HG02981 (cell line): ENCODE measurements around the gene IREB2.
"Not testable (repeated sequence)": the region's sequence is repeated elsewhere in the genome, so short reads cannot be mapped to it uniquely, and the experiment has no call there.

Experiments
- ATAC-seq: cut with Tn5 transposase; IDR thresholded peaks from one replicate; pipeline ENCODE4 v1.9.1; 2021; ENCODE audit warnings: mild to moderate bottlenecking, moderate library complexity; ENCODE audit not compliant: unreplicated experiment

Gene IREB2, protein sequence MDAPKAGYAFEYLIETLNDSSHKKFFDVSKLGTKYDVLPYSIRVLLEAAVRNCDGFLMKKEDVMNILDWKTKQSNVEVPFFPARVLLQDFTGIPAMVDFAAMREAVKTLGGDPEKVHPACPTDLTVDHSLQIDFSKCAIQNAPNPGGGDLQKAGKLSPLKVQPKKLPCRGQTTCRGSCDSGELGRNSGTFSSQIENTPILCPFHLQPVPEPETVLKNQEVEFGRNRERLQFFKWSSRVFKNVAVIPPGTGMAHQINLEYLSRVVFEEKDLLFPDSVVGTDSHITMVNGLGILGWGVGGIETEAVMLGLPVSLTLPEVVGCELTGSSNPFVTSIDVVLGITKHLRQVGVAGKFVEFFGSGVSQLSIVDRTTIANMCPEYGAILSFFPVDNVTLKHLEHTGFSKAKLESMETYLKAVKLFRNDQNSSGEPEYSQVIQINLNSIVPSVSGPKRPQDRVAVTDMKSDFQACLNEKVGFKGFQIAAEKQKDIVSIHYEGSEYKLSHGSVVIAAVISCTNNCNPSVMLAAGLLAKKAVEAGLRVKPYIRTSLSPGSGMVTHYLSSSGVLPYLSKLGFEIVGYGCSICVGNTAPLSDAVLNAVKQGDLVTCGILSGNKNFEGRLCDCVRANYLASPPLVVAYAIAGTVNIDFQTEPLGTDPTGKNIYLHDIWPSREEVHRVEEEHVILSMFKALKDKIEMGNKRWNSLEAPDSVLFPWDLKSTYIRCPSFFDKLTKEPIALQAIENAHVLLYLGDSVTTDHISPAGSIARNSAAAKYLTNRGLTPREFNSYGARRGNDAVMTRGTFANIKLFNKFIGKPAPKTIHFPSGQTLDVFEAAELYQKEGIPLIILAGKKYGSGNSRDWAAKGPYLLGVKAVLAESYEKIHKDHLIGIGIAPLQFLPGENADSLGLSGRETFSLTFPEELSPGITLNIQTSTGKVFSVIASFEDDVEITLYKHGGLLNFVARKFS

DNA sequence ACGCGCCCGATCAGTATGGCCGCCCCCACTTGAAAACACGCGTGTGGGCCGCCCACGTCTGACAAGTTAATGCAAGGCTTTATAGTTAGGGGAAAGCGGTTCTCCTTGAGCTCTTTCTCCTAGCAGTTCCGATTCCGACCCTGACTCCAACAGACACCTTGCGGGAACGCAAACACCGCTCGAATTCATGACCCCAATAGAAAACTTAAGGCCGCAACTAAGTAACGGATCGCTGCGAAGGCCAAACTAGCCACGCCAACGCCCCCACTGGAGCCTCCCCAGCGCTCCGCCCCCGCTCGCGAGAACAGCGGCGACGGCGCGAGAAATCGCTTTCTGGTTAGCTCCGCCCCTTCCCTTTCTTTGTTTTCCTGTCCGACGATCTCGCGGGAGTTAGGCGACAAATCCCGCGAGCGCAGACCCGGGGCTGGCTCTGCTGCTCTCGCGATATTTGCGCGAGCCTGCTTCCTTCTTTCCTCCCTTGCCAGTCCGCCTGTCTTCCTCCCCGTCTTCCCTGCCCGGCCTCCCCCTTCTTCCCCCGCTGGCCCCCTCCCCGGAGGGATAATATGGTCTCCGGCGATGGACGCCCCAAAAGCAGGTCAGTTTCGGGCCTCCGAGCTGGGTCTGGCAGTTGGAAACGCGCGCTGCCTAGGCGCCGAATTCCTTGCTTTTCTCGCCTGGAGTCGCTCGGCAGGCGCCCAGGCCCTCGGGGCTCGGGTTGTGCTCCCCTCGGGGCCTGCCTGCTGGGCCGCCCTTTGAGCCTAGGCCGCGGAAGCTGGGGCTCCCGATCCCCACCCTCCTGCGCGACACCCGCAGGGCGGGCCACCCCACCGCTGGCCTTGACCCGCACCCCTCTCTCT, at the start of gene IREB2:
Gene IREB2 (plus strand): TSS at position 455 of the 857 bp plus-strand sequence. CDS start 122 bp downstream, at position 577.
- ATAC-seq, result peak; percentile 77

DNA sequence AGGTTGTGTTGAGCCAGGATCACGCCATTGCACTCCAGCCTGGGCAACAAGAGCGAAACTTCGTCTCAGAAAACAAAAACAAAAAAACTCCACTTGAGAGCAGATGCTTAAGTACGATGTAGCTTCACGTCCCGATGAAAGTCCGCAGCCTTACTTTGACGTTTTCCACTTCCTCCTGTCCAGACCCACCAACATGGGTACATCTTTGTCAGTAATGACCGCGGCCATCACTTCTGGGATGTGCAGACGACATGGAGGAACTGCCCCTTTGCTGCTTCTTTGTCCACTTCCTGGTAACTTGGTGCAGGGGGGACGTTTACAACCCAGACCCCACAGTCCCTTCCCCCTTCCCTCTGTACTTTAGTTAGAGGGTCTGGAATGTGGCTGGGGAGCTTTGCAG, 49.2 kb upstream of the IREB2 start:
- no peak for ATAC-seq

DNA sequence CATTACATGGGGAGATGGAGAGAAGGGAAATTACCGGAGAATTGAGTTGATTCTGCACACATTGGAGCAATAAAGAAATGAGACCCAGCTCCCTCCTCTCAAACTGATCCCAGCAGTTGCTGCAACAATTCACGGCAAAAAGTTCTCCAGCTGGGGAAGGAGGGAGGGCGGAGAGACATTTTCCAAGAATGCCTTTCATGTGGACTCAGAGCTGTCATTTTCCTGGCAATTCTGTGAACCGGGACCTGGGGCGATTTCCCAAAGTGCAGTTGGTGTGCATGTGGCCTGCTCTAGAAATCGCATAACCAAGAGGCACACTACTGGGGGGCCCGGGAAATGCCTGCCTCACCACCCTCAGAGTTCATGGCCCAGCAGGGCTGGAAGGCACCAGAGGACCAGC, 48.7 kb upstream of the IREB2 start:
- ATAC-seq, result no peak

DNA sequence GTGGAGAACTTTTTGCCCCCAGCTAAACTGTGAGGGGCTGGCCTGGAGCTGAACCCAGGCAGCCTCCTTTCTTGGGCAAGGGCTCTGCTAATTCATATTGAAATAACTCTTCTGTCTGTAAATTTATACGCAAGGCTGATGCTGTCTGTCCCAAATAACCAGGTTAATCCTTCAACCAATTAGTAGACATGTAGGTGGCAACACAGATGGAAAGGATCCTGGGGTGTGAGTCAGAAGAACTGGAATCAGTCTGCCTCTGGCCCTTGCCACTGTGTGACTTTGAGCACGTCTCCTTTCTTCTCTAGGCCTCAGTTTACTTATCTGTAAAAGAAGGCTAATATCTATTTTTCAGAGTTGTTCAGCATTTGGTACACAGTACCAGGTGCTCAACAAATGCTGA, 48.3 kb upstream of the IREB2 start:
- ATAC-seq, result no peak

DNA sequence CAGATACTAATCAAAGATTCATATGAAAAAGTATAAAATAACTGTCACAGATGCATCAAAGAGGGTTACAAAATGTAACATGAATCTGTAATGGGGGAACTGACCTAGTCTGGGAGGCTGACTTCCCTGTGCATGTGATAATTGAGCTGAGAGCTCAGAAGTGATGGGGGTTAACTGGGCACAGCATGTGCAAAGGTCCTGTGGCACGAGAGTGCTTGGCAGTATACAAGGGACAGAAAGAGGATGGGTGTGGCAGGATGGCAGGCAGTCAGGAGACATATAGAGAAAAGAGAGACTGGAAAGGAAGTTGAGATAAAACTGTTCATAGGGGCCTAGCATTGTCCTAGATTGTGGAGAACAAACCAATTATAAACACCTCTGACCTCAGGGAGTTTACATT, 47.8 kb upstream of the IREB2 start:
- no peak for ATAC-seq

DNA sequence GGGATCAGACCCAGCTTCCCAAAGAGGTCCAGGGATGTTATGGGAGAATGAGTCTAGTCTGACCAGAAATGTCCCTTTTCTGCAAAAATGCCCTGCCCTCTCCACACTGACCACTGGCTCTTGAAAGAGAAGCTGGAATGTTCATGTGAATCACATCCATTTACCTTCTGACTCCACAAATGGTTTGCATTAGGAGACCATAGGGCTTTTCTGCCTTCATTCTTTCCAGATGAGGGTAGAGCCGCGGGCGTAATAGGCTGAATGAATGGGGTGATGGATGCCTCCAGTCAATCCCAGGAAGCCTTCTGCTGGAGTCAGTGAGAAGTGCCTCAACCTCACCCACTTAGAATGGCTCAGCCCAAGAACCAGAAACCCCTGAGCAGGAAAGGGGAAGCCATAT, 47.2 kb upstream of the IREB2 start:
- ATAC-seq, result no peak

DNA sequence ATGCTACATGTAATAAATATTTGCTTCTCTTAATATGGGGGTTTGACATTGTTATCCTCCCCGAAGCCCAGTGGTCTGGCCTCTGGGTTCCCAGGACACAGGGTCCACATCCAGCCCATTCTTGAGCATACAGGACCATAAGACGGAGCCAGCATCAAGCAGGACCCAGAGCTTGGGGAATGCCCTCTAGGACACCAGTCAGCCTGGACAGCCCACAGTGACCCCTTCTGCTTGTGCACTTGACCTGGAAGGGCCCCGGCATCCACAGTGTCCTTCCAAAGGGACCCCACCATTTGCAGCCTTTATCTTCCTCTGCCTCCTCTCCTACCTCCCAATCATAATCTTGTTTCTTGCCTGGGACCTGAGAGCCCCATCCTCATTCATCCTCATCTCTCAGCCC, 46.2 kb upstream of the IREB2 start:
- ATAC-seq, result no peak

DNA sequence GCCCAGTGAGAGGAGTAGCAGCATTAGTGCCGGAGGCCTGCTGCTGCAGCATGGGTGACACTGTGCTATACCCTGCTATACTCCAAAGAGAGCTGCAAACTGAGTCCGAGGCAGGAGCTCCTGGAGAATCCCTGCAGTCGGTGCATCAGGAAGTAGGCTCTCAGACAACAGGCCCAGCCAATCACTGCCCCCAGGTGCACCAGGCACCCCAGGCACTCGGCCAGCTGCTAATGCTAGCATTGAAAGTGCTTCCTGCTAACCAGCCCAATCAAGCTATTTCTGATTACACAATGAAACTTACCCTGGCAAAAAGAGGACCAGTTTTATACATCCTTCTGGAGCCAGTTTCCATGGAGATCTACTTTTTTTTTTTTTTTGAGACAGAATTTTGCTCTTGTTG, 45.6 kb upstream of the IREB2 start:
- no peak for ATAC-seq

DNA sequence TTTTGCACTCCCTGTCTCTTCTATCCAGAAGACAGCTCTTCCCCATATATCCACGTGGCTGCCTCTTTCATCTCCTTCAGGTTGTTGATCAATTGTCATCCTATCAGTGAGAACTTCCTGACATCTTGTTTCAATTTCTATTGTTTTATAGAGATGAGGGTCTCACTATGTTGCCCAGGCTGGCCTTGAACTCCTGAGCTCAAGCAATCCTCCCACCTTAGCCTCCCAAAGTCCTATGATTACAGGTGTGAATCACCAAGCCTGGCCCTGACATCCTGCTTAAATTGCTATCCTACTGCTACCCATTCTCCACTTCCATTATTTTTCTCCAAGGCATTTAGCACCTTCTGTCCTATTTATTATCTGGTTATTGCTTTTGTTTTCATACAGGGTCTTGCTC, 44.9 kb upstream of the IREB2 start:
- ATAC-seq, result no peak

DNA sequence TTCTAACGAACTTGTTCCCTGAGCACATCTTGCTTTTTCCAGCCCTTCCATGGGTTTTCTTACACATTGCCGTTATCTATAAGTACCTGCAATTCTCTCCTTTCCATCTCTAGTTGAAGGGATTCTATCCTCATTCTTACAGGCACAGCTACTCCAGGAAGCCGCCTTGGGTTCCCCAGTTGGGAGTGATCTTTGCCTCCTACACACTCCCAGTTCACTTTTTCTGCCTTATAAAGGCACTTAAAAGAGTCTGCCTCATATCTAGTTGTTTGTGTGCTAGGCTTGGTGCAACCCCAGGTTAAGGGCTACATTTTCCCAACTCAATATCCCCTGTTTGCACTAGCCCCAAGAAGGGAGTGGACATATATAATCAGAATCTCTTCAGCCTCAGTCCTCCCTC, 44.0 kb upstream of the IREB2 start:
- ATAC-seq, result no peak

DNA sequence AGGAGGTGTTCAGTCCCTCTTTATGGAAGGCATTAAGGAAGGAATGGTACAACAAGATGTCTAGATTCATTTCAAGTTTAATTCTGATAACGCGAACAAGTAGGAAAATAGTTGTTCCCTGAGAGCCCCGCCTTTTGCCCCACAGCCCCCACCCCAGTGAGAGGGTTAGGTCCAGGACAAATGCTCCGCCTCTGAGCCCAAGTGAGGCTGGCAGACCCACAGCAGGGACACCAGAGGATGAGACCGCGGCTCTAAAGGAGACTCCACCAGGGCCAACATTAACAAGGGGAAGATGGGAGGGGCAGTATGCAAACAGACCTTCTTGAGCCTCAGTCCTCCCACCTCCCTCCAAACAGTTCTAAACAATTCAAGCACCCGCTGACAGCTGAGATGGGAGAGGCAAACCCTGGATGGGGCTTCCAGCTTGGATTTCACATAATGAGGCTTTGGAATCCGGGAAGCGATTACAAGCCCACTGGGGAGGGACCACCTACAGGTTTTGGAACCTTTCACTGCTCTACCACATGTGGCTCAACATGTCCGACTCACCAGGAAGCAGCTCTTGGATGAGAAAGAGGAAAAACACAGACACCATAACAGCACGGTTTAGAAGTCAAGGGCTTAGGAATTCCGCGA, 42.9 kb upstream of the IREB2 start:
- ATAC-seq, result no peak

DNA sequence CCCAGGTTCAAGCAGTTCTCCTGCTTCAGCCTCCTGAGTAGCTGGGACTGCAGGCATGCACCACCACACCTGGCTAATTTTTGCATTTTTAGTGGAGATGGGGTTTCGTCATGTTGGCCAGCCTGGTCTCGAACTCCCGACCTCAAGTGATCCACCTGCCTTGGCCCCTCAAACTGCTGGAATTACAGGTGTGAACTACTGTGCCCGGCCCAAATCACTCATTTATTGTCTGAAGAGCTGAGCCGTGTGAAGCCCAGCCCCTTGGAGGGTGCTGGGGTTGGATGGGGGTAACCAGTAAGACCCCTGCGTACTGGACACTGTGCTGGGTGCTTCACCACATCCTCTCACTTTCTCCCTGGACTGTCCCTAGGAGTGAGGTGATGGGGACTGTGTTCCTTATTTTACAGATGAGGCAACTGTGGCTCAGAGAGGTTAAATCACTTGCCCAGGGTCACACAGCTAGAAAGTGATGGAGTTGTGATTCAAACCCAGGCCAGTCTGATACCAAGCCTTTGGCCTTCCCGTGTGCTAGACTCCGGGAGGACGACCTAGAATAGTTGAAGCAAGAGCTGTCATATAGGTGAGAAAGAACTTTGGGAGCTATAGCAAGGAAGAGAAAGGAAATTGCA, 41.7 kb upstream of the IREB2 start:
- no peak for ATAC-seq

DNA sequence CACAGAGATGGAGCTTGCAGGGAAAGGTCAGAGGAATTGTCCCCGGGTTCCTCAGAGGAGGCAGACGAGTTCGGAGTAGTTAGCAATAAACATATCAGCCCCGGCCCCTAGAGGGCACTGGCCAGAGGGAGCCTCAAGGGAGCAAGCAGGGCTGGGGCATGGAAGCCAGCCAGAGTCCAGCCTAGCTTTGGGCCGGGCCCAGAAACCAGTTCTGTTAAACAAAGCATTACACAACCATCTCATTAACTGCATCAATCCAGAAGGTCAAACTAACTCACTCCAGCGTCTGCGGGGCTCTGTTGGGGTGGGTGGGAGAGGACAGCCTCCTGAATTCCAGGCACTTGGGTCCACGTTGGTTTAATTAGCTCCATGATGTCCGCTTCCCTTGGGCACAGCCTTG, 41.0 kb upstream of the IREB2 start:
- no peak for ATAC-seq

DNA sequence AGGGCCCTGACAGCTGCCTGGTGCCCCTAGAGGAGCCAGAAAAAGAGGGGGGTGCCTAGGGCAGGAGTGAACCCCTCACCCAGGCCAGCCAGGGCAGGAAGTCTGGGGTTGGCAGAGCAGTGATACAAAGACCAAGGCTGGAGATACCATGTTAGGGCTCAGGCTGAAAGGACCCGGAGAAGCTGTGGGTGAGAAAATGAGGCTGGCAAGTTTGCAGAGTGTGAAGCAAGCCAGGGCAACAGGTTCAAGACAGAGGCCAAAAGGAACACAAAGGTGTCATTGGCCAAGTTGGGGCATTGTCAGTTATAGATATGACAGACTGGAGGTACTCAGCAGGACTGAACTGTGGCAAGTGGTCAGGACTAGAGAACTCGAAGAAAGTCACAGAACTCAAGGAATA, 40.6 kb upstream of the IREB2 start:
- ATAC-seq, result no peak

DNA sequence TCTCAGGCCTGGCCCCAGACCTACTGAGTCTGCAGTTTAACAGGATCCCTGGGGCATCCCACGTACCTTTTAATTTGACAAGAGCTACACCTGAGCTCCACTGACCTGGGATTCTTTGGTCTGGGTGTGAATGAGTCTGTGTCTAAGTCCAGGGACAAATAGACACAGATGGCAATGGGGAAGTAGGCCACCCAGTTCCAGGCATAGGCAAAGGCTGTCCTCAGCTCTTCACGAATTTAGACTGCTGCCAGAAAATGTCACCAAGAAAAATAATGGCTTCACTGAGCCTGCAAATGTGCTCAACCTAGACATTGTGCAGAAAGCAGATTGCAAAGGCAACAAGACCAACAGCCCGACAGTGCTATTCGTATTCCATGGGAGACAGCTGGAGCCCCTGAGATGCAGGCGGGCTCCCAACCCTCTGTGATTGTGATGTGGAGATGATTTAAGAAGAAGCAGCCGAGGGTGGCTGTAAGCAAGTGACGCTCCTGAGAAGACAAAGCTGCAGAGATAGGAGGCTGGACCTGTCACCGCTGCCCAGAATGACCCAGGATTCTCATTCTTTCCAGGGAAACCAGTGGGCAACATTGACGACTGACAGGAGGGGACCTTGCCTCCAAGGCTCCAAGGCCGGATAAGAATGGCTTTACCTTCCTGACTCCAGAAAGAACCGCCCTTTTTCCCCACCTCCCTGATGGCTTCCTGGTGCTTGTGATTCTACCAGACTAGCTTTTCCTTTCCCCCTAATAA, 39.8 kb upstream of the IREB2 start:
- ATAC-seq, result no peak

DNA sequence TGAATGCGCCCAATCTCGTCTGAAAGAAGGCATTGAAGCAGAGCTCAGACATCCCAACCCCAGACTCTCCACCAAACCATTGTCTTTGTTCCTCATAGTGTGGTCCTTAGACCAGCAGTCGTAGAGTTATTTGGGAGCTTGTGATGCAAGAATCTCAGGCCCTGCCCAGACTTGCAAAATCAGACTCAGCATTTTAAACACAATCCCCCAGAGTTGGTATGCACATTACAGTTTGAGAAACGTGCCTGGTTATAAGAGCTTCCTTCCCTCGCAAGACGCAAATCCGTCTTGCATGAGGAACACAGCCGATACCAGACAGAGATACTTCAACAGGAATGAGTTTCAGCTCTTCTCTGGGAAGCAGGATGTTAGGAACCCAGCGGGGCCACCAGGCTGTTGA, 38.9 kb upstream of the IREB2 start:
- ATAC-seq, result no peak

DNA sequence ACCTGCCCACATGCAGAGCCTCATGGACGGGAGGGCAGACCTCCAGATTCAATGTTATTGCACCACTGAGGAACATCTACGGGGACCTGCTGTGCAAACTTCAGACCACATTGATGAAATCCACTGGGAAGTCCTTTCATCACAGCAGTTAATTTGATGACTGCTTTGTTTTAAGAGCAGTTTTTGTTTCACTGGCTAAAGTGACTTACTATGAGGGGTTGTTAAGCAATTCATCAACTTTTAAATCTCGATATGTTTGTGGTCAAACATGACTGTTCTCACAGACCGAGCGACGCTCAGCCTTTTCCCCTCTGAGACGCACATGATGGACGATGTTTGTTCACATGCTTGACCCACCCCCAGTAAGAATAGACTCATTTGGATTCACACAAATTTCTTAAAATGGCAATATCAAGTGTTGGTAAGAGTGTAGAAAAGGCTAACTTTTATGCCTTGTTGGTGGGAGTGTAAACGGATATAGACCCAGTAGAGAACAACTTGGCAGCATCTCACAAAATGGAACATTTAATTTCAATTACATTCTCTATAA, 35.9 kb upstream of the IREB2 start:
- ATAC-seq, result no peak

DNA sequence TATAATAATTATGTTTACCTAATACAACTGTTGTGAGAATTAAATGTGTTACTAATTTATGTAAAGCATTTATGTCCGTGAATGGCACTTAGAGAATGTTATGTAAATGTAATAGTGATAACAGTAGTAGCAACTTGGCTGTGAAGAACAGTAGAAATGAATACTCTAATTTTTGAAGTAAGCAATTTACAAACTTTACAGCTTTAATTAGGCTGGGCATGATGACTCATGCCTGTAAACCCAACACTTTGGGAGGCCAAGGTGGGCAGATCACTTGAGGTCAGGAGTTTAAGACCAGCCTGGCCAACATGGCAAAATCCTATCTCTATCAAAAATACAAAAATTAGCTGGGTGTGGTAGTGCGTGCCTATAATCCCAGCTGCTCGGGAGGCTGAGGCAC, 33.9 kb upstream of the IREB2 start:
- no peak for ATAC-seq

DNA sequence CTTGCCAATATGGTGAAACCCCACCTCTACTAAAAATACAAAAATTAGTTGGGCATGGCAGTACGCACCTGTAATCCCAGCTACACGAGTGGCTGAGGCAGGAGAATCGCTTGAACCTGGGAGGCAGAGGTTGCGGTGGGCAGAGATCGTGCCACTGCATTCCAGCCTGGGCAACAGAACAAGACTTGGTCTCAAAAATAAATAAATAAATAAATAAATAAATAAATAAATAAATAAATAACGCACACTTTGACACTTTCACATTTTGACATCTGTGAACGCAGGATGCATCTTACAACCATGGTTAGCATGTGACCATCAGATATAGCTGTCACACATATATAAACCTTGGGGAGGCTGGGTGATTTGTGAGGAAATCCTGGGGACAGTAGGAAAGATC, 33.2 kb upstream of the IREB2 start:
- ATAC-seq, result not testable (repeated sequence)
